Stimulated activated memory B cell treated with anti-CD40 and anti-IgM and Interleukin-4, amounts not matched to agents 10 μg/mL and 1 μg/mL and 100 μg/mL, for 72 hours (primary cell): ENCODE results near the gene GANAB.
A peak's percentile ranks its signal among the peaks of the same experiment; 100 is the strongest.
"Not testable (repeated sequence)": the region's sequence is repeated elsewhere in the genome, so short reads cannot be mapped to it uniquely, and the experiment has no call there.

Source experiments
- ATAC-seq: fragments of 150-1000 bp; cut with Tn5 transposase; 2 replicates; pipeline ENCODE4 v1.10.0; 2021
- H3K27ac Mint-ChIP-seq: one replicate; pipeline ENCODE4 v1.8.0; 2022; ENCODE audit warnings: mild to moderate bottlenecking, mixed read lengths
- H3K27me3 Mint-ChIP-seq: one replicate; pipeline ENCODE4 v1.8.0; 2022; ENCODE audit warnings: mixed read lengths
- H3K36me3 Mint-ChIP-seq: one replicate; pipeline ENCODE4 v1.8.0; 2022; ENCODE audit warnings: mixed read lengths
- H3K4me1 Mint-ChIP-seq: one replicate; pipeline ENCODE4 v1.8.0; 2022; ENCODE audit warnings: mixed read lengths
- H3K4me3 Mint-ChIP-seq: one replicate; pipeline ENCODE4 v1.8.0; 2022; ENCODE audit warnings: mild to moderate bottlenecking, moderate library complexity, mixed read lengths
- H3K9me3 Mint-ChIP-seq: one replicate; pipeline ENCODE4 v1.8.0; 2022; ENCODE audit warnings: mixed read lengths

Gene GANAB

DNA sequence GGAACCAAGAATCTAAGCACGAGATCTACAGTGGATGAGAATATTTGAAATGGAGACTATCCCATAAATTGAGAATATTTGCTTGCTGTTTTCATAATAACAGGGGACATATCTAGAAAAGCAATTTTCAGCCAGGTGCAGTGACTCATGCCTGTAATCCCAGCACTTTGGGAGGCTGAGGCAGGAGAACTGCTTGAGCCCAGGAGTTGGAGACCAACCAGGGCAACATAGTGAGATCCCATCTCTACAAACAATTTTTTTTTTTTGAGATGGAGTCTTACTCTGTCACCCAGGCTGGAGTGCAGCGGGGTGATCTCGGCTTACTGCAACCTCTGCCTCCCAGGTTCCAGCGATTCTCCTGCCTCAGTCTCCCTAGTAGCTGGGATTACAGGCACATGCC is 64.7 kb downstream of the GANAB start:
- H3K27ac Mint-ChIP-seq, H3K4me3 Mint-ChIP-seq, ATAC-seq, H3K4me1 Mint-ChIP-seq, H3K9me3 Mint-ChIP-seq, H3K27me3 Mint-ChIP-seq: not testable (repeated sequence)
- peaks cover 26% of the 10 kb centered on the region for H3K36me3 Mint-ChIP-seq

DNA sequence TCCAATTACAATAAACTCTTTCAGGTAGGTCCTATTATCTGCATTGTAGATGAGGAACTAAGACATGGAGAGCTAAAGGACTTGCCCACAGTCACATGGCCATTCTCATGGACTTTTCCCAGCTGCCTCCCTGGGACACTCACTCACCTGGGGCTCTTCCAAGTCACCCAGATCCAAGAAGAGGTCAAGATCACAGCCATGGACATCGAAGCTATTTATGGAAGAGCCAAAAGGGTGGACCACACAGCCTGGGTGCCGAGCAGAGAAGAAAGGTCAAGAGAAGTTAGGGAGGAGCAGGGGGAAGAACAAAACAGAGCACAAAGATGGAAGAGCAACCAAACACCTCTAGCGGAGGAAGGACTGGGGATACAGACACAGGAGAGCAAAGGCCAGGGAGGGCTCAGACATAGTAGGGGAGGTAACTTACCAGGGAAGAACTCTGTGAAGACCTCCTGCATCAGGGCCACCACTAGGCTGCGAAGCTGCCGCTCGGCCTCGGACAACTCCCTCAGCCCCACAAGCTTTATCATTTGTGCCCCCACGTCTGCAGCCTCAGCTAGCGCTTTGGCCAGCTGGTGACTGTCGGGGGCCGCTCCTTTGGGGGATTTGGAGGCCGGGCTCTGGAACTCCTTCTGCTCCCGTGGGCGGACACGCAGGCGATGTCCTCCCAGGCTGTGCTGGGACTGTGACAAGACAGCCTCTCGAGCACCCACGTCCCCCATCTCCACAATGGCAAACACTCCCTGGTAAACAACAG is 65.3 kb downstream of the GANAB start:
- no peaks in the 10 kb centered on the region for H3K27me3 Mint-ChIP-seq
- no peaks in the 10 kb centered on the region for H3K9me3 Mint-ChIP-seq
- ATAC-seq = no peak
- no peak overlapping the region for H3K4me3 Mint-ChIP-seq
- no peak overlapping the region for H3K27ac Mint-ChIP-seq
- H3K36me3 Mint-ChIP-seq = peaks cover 31% of the 10 kb centered on the region
- no peaks in the 10 kb centered on the region for H3K4me1 Mint-ChIP-seq

DNA sequence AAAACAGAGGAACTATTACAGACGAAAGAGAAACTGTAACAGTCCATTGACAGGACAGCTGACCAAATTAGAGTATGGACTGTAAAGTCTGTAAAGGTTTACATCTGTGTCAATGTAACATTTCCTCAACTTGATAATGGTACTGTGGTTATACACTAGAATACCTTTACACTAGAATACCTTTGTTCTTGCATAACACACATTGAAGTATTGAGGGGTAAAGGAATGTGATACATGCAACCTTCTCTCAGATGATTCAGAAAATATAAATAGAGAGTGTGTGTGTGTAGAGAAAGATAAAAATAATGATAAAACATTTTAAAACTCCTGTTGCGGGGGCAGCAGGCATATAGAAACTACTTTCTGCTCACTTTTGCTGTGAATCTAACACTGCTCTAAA is 67.2 kb downstream of the GANAB start:
- no peak overlapping the region for H3K27ac Mint-ChIP-seq
- no peak overlapping the region for H3K4me3 Mint-ChIP-seq
- peaks cover 15% of the 10 kb centered on the region for H3K4me1 Mint-ChIP-seq
- H3K9me3 Mint-ChIP-seq = no peaks in the 10 kb centered on the region
- H3K36me3 Mint-ChIP-seq = peaks cover 39% of the 10 kb centered on the region
- ATAC-seq = no peak
- H3K27me3 Mint-ChIP-seq = no peaks in the 10 kb centered on the region

DNA sequence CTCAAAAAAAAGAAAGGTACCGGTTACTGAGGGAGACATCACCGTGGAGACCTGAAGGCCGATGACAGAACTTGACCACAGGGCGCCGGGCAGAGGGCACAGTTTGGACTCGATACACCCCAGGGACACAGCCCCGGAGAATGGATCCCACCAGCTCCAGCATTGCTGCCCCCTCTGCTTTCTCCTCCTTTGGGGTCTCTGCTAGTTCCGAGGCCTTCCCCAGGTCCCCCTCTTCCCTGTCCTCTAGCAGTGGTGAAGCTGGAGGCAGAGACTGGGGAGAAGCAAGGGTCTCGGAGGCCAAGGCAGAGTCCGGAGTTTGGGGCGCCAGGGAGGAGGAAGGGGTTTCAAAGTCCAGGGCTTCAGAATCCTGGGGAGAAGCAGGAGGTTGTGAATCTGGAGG is 67.9 kb downstream of the GANAB start:
- Mint-ChIP-seq H3K4me3 (no peak overlapping the region), H3K27ac (no peak overlapping the region), H3K9me3 (no peaks in the 10 kb centered on the region), H3K27me3 (no peaks in the 10 kb centered on the region), H3K36me3 (peaks cover 41% of the 10 kb centered on the region), H3K4me1 (peaks cover 15% of the 10 kb centered on the region)
- no peak for ATAC-seq

DNA sequence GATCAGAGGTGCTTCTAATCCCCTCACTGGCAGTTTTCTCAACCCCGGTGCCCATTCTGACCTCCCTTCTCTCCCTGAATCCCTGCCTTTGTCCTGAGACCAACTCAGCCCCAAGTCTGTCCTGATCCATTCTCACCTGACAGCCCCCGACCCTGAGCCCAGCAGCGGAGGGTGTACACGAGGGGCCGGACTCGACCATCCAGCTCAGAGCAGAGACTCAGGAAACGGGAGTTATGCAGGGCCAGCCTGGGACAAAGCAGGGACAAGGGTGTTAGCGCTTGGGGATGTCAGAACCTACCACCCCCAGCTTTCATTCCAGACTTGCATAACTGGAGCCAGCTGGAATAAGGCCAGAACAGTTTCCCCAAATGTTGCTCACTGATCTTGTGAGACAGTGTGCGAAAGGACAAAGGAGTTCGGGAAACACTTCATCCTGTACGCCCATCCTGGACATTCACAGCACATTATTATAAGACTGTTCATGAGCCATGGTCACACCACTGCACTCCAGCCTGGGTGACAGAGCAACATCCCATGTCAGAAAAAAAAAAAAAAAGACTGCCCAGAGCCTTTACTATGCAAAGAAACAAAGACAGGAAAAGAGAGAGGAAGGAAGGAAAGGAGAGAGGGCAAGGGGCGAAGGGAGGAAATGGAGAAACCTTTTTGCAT is 69.2 kb downstream of the GANAB start:
- Mint-ChIP-seq H3K36me3 (peaks cover 54% of the 10 kb centered on the region), H3K9me3 (no peaks in the 10 kb centered on the region), H3K4me3 (no peak overlapping the region), H3K27me3 (no peaks in the 10 kb centered on the region), H3K4me1 (peaks cover 29% of the 10 kb centered on the region), H3K27ac (peak overlapping the region; percentile 36)
- ATAC-seq = no peak

DNA sequence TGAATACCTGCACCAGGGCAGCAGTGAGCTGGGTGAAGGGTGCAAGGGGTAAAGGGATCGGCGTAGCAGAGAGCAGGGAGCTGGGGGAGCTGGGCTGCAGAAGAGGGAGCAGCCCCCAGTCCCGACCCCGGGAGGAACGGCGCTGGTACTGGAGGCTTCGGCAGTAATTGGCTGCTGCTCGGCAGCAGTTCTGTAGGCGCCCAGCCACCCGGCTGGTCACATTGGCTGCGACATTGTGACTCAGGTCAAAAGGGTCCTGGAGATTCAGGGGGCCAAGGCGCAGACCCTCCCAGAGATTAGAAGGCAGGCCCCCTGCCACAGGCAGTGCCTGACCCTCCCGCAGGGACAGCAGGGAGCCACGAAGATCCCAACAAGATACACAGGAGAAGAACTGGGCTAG is 70.6 kb downstream of the GANAB start:
- no peaks in the 10 kb centered on the region for H3K27me3 Mint-ChIP-seq
- no peak for ATAC-seq
- H3K27ac Mint-ChIP-seq = peak overlapping the region; percentile 10
- peaks cover 63% of the 10 kb centered on the region for H3K36me3 Mint-ChIP-seq
- H3K9me3 Mint-ChIP-seq = no peaks in the 10 kb centered on the region
- H3K4me3 Mint-ChIP-seq = peak overlapping the region; percentile 98
- H3K4me1 Mint-ChIP-seq = peaks cover 42% of the 10 kb centered on the region

DNA sequence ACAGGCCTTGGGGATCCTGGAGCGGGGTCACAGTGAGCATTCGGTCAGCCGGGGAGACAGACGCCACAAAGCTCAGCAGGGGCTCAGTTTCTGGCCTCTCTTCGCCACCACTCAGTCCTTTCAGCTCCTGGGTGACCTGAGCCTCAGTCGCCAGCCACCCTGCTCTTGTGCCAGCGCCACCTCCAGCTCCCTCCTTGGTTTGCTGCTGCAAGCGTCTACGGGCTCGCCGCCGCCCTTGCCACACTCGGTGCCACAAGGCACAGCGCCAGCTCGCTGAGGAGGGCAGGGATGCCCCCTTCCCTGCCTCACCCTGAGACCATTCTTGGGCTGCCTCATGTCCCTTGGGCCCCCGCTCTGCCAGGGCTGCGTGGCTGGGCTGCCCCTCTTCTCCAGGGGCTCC is 71.3 kb downstream of the GANAB start:
- ATAC-seq = no peak
- Mint-ChIP-seq H3K9me3 (no peaks in the 10 kb centered on the region), H3K36me3 (peaks cover 67% of the 10 kb centered on the region), H3K4me1 (peaks cover 49% of the 10 kb centered on the region), H3K4me3 (peak overlapping the region; percentile 98), H3K27me3 (no peaks in the 10 kb centered on the region), H3K27ac (peak overlapping the region; percentile 98)
